RWPE1 (cell line): ENCODE measurements around the gene CD6.

Source experiments
- CTCF ChIA-PET: fragments of 350-600 bp; sonication (Branson Sonifier 250); formaldehyde crosslinking; extraction: SDS; loops from one replicate; lab custom pipeline; 2021; lab: Yijun Ruan, JAX
- POLR2A ChIA-PET: fragments of 400-600 bp; formaldehyde crosslinking; extraction: SDS; loops from one replicate; lab custom pipeline; 2020; ENCODE audit warnings: antibody characterized with exemption; ENCODE audit not compliant: low non-redundant PET; lab: Yijun Ruan, JAX
- DNase-seq: peaks from one replicate; pipeline ENCODE4 v3.0.0; 2012; ENCODE audit warnings: low spot score
- H3K27ac ChIP-seq: fragments of 450-650 bp; 2 replicates; pipeline ENCODE4 v1.5.1; 2017
- CTCF ChIP-seq: fragments of 450-650 bp; conservative IDR thresholded peaks from 2 replicates; pipeline ENCODE4 v1.5.1; 2017; ENCODE audit warnings: low read depth, mild to moderate bottlenecking

CD6 gene

GRCh38 chr11:60941371-60942119 is 29.9 kb upstream of the CD6 start:
- no peak for TF ChIP-seq CTCF
- CTCF ChIA-PET = interaction anchor here (0.6 kb wide), 1 partner anchor 650 kb away, joined by 7 read pairs; no protein-coding TSS in a partner anchor
- POLR2A ChIA-PET = interaction anchor here (0.6 kb wide), 1 partner anchor 16 kb away, joined by 9 read pairs; no protein-coding TSS in a partner anchor
- DNase-seq = no peak
- no peak overlapping the region for H3K27ac ChIP-seq

GRCh38 chr11:60942219-60942618 is 29.3 kb upstream of the CD6 start:
- CTCF ChIA-PET = interaction anchor here (0.6 kb wide), 1 partner anchor 105 kb away, joined by 3 read pairs; no protein-coding TSS in a partner anchor
- no peak for TF ChIP-seq CTCF
- no peak for DNase-seq
- H3K27ac ChIP-seq = no peak overlapping the region
- POLR2A ChIA-PET = interaction anchor here (0.6 kb wide), 1 partner anchor 17 kb away, joined by 9 read pairs; no protein-coding TSS in a partner anchor

GRCh38 chr11:60942970-60943565 is 28.4 kb upstream of the CD6 start:
- no peak overlapping the region for H3K27ac ChIP-seq
- DNase-seq = no peak
- CTCF ChIA-PET = interaction anchor here (0.5 to 0.8 kb wide), 3 partner anchors 15 to 1143 kb away, joined by 3 to 5 read pairs (median 5); no protein-coding TSS in a partner anchor
- POLR2A ChIA-PET = no interaction called here
- no peak for TF ChIP-seq CTCF

GRCh38 chr11:60944490-60945294 is 26.8 kb upstream of the CD6 start:
- ChIA-PET POLR2A (no interaction called here), CTCF (no interaction called here)
- H3K27ac ChIP-seq = no peak overlapping the region
- no peak for TF ChIP-seq CTCF
- DNase-seq = no peak

GRCh38 chr11:60945295-60945667 is 26.2 kb upstream of the CD6 start:
- no peak overlapping the region for H3K27ac ChIP-seq
- TF ChIP-seq CTCF = no peak
- ChIA-PET POLR2A (no interaction called here), CTCF (no interaction called here)
- DNase-seq = no peak
